Mucosa of stomach (tissue), 1 donor: Measurements from ENCODE around the gene ADAM33.

ENCODE experiments used
- H3K27me3 ChIP-seq: one replicate; pipeline ENCODE4 v1.7.0; 2013; ENCODE audit warnings: mild to moderate bottlenecking, low read length; ENCODE audit not compliant: control insufficient read depth, insufficient read depth
- H3K36me3 ChIP-seq: one replicate; pipeline ENCODE4 v1.7.0; 2013; ENCODE audit warnings: low read length; ENCODE audit not compliant: control insufficient read depth, insufficient read depth
- H3K4me1 ChIP-seq: one replicate; pipeline ENCODE4 v1.7.0; 2013; ENCODE audit warnings: mild to moderate bottlenecking, low read length; ENCODE audit not compliant: control insufficient read depth, insufficient read depth
- H3K4me3 ChIP-seq: one replicate; pipeline ENCODE4 v1.7.0; 2013; ENCODE audit warnings: low read length
- H3K9ac ChIP-seq: one replicate; pipeline ENCODE4 v1.7.0; 2013; ENCODE audit warnings: mild to moderate bottlenecking, low read length, moderate library complexity
- H3K9me3 ChIP-seq: one replicate; pipeline ENCODE4 v1.7.0; 2013; ENCODE audit warnings: mild to moderate bottlenecking, low read length, moderate library complexity; ENCODE audit not compliant: control insufficient read depth
- donor health status: Pancreatic carcinoma.

Gene ADAM33

GRCh38 chr20:3681931-3682781 lies at the start of gene ADAM33:
Gene ADAM33 (minus strand): TSS chr20:3682010. CDS start chr20:3682004, 6 bp downstream.
- Histone ChIP-seq H3K27me3 (peaks cover 30% of the 10 kb centered on the region), H3K36me3 (no peaks in the 10 kb centered on the region), H3K4me1 (peaks cover 6% of the 10 kb centered on the region), H3K4me3 (no peak within 1 kb of the TSS), H3K9me3 (no peaks in the 10 kb centered on the region), H3K9ac (peak within 1 kb of the TSS; percentile 34)

GRCh38 chr20:3730803-3731672 lies 49.2 kb upstream of the ADAM33 start:
- Histone ChIP-seq H3K36me3 (no peaks in the 10 kb centered on the region), H3K9ac (no peak overlapping the region), H3K4me1 (peaks cover 24% of the 10 kb centered on the region), H3K4me3 (no peak overlapping the region), H3K9me3 (no peaks in the 10 kb centered on the region), H3K27me3 (peaks cover 25% of the 10 kb centered on the region)

DNA sequence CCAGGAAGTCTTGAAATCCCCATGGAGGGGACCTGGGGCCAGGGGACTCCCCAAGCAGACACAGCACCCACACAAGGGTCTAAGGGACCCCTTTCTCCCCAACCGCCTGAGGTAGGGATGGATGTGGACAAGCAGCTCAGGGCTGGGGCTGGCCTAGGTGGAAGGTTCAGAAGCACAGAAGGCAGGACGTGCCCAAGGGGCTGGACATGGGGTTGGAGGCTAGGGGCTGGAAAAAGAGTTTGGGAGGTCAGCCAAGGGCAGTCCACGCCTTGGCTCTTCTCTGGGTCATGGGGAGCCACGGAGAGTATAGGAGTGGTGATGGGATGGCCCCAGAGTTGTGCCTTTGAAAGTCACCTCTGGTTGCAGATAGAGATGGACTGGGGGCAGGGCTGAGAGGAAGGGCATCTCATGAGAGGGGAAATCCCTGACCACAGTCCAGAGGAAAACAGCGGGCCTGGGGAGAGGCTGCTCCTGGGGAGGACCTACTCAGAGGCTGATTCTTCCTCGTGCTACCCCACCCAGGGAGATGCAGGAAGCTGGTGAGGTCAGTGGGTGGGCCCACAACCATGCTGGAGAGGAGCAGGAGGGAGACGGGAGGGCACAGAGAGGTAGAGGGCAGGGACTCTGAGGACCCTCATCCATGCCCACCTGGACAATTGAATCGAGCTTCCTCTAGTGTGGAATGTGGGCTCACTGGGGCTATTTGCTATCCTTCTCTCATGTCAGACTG lies 48.2 kb upstream of the ADAM33 start:
- no peaks in the 10 kb centered on the region for H3K36me3 ChIP-seq
- peaks cover 23% of the 10 kb centered on the region for H3K4me1 ChIP-seq
- H3K4me3 ChIP-seq: no peak overlapping the region
- no peak overlapping the region for H3K9ac ChIP-seq
- no peaks in the 10 kb centered on the region for H3K9me3 ChIP-seq
- peaks cover 25% of the 10 kb centered on the region for H3K27me3 ChIP-seq

DNA sequence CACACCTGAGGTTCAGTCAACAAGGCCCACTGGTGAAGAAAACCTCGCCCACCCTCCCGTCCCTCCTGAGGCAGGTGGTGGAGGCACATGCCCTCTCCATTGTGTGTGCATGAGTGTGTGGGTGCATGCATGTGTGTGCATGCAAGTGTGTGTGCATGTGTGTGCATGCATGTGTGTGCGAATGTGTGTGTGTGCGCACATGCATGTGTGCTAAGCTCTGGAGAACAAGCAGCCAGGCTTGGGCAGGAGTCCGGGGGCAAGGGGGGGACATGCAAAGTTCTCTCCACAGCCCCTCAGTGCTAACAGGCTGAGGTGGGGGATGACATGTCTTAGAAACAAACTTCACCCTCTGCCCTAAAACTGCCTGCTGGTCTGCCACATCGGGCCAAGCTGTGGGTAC lies 47.6 kb upstream of the ADAM33 start:
- no peaks in the 10 kb centered on the region for H3K36me3 ChIP-seq
- H3K27me3 ChIP-seq: peaks cover 25% of the 10 kb centered on the region
- H3K9me3 ChIP-seq: no peaks in the 10 kb centered on the region
- no peak overlapping the region for H3K9ac ChIP-seq
- no peak overlapping the region for H3K4me3 ChIP-seq
- H3K4me1 ChIP-seq: peaks cover 17% of the 10 kb centered on the region

DNA sequence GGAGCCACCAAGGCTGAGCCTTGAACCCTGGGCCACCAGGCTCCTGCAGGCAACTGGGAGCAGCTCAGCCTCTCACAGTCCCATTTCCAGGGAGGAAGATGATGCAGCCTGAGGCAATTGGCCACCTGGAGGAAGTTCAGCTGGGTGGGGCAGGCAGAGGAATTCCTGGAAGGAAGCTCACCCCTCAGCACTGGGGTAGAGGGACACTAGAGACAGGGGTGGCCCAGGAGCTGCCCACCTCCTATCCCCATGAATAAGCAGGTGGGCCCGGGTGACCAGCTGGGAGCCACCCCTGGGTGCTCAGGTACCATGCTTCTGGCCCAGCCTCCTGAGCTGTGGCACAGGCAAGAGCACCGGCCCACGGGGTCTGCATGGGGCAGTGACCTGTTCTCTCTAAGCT lies 47.1 kb upstream of the ADAM33 start:
- peaks cover 25% of the 10 kb centered on the region for H3K27me3 ChIP-seq
- H3K4me1 ChIP-seq: peaks cover 12% of the 10 kb centered on the region
- H3K9ac ChIP-seq: no peak overlapping the region
- no peaks in the 10 kb centered on the region for H3K9me3 ChIP-seq
- H3K4me3 ChIP-seq: no peak overlapping the region
- H3K36me3 ChIP-seq: no peaks in the 10 kb centered on the region

GRCh38 chr20:3728354-3728753 lies 46.5 kb upstream of the ADAM33 start:
- no peak overlapping the region for H3K9ac ChIP-seq
- peaks cover 7% of the 10 kb centered on the region for H3K4me1 ChIP-seq
- H3K36me3 ChIP-seq: no peaks in the 10 kb centered on the region
- peaks cover 20% of the 10 kb centered on the region for H3K27me3 ChIP-seq
- H3K9me3 ChIP-seq: no peaks in the 10 kb centered on the region
- no peak overlapping the region for H3K4me3 ChIP-seq

- Histone ChIP-seq H3K27me3 (peaks cover 12% of the 10 kb centered on the region), H3K9me3 (no peaks in the 10 kb centered on the region), H3K4me3 (no peak overlapping the region), H3K4me1 (no peaks in the 10 kb centered on the region), H3K9ac (no peak overlapping the region), H3K36me3 (no peaks in the 10 kb centered on the region)
Observed at GRCh38 chr20:3727401-3728021, 45.7 kb upstream of the ADAM33 start.

GRCh38 chr20:3724356-3724755 lies 42.5 kb upstream of the ADAM33 start:
- Histone ChIP-seq H3K4me3 (no peak overlapping the region), H3K27me3 (peaks cover 3% of the 10 kb centered on the region), H3K4me1 (no peaks in the 10 kb centered on the region), H3K9me3 (no peaks in the 10 kb centered on the region), H3K36me3 (no peaks in the 10 kb centered on the region), H3K9ac (no peak overlapping the region)

- Histone ChIP-seq H3K4me1 (no peaks in the 10 kb centered on the region), H3K9me3 (no peaks in the 10 kb centered on the region), H3K27me3 (no peaks in the 10 kb centered on the region), H3K9ac (no peak overlapping the region), H3K36me3 (no peaks in the 10 kb centered on the region), H3K4me3 (no peak overlapping the region)
Observed at GRCh38 chr20:3723284-3723683, 41.5 kb upstream of the ADAM33 start.

GRCh38 chr20:3721912-3722311 lies 40.1 kb upstream of the ADAM33 start:
- no peaks in the 10 kb centered on the region for H3K27me3 ChIP-seq
- H3K9ac ChIP-seq: no peak overlapping the region
- no peak overlapping the region for H3K4me3 ChIP-seq
- H3K4me1 ChIP-seq: no peaks in the 10 kb centered on the region
- no peaks in the 10 kb centered on the region for H3K9me3 ChIP-seq
- H3K36me3 ChIP-seq: no peaks in the 10 kb centered on the region

GRCh38 chr20:3720626-3721025 lies 38.8 kb upstream of the ADAM33 start:
- H3K36me3 ChIP-seq: no peaks in the 10 kb centered on the region
- no peak overlapping the region for H3K4me3 ChIP-seq
- no peaks in the 10 kb centered on the region for H3K4me1 ChIP-seq
- no peaks in the 10 kb centered on the region for H3K27me3 ChIP-seq
- H3K9ac ChIP-seq: no peak overlapping the region
- no peaks in the 10 kb centered on the region for H3K9me3 ChIP-seq
